MG63 (cell line): ENCODE results near the gene FBXW12. TPM values are rescaled to one million over a fixed set of nuclear protein-coding genes. Genes with fewer than 3 reads are reported as not detected.

Source experiments
- DNase-seq: peaks from one replicate; pipeline ENCODE4 v3.0.0-alpha.2; 2020
- H3K27me3 ChIP-seq: fragments of 250-450 bp; sonication (Bioruptor Pico); 2 replicates; pipeline ENCODE4 v1.5.1; 2020; ENCODE audit warnings: mild to moderate bottlenecking, moderate library complexity
- H3K36me3 ChIP-seq: fragments of 250-450 bp; sonication (Bioruptor Pico); 2 replicates; pipeline ENCODE4 v1.5.1; 2020; ENCODE audit warnings: mild to moderate bottlenecking, moderate library complexity
- H3K4me3 ChIP-seq: fragments of 250-450 bp; sonication (Bioruptor Pico); 2 replicates; pipeline ENCODE4 v1.5.1; 2020; ENCODE audit warnings: mild to moderate bottlenecking, moderate library complexity
- H3K9me3 ChIP-seq: fragments of 250-450 bp; sonication (Bioruptor Pico); 2 replicates; pipeline ENCODE4 v1.5.1; 2020; ENCODE audit warnings: mild to moderate bottlenecking, moderate library complexity
- total RNA-seq: library from RNA; depleted of rRNA; stranded (reverse); fragments of >200 nt; shearing (Covaris generic); gene quantifications from 2 replicates; pipeline ENCODE4 v1.2.3, GENCODE V29; 2014; ENCODE audit warnings: low replicate concordance

Gene FBXW12
- total RNA-seq, 1 experiment from 2014 or later, result not detected

GRCh38 chr3:48425281-48425812 is 53.3 kb downstream of the FBXW12 start:
- Histone ChIP-seq H3K9me3 (no peaks in the 10 kb centered on the region), H3K27me3 (no peaks in the 10 kb centered on the region), H3K4me3 (no peak overlapping the region), H3K36me3 (no peaks in the 10 kb centered on the region)
- no peak for DNase-seq

GRCh38 chr3:48426401-48426909 is 54.4 kb downstream of the FBXW12 start:
- no peaks in the 10 kb centered on the region for H3K36me3 ChIP-seq
- H3K4me3 ChIP-seq, result no peak overlapping the region
- DNase-seq, result no peak
- H3K9me3 ChIP-seq, result no peaks in the 10 kb centered on the region
- H3K27me3 ChIP-seq, result no peaks in the 10 kb centered on the region

GRCh38 chr3:48426944-48427629 is 55.1 kb downstream of the FBXW12 start:
- Histone ChIP-seq H3K9me3 (no peaks in the 10 kb centered on the region), H3K36me3 (no peaks in the 10 kb centered on the region), H3K27me3 (no peaks in the 10 kb centered on the region), H3K4me3 (no peak overlapping the region)
- DNase-seq, result no peak

- Histone ChIP-seq H3K9me3 (no peaks in the 10 kb centered on the region), H3K36me3 (no peaks in the 10 kb centered on the region), H3K4me3 (no peak overlapping the region), H3K27me3 (no peaks in the 10 kb centered on the region)
- no peak for DNase-seq
Measured at GRCh38 chr3:48427630-48427962, 55.6 kb downstream of the FBXW12 start.

- Histone ChIP-seq H3K36me3 (no peaks in the 10 kb centered on the region), H3K4me3 (no peak overlapping the region; the same call in 1 of the 2 replicates), H3K27me3 (no peaks in the 10 kb centered on the region), H3K9me3 (no peaks in the 10 kb centered on the region)
- no peak for DNase-seq
Measured at GRCh38 chr3:48428088-48428571, 56.1 kb downstream of the FBXW12 start.

- Histone ChIP-seq H3K27me3 (no peaks in the 10 kb centered on the region), H3K9me3 (no peaks in the 10 kb centered on the region), H3K36me3 (no peaks in the 10 kb centered on the region; the same call in 1 of the 2 replicates), H3K4me3 (peak overlapping the region; percentile 50)
- DNase-seq, result peak; percentile 27
Measured at GRCh38 chr3:48428572-48429316, 56.7 kb downstream of the FBXW12 start.

- DNase-seq, result peak; percentile 34
- Histone ChIP-seq H3K9me3 (no peaks in the 10 kb centered on the region), H3K27me3 (no peaks in the 10 kb centered on the region), H3K36me3 (no peaks in the 10 kb centered on the region; the same call in 1 of the 2 replicates), H3K4me3 (peak overlapping the region; percentile 50)
Measured at GRCh38 chr3:48429317-48429959, 57.4 kb downstream of the FBXW12 start.

- H3K36me3 ChIP-seq, result no peaks in the 10 kb centered on the region; the same call in 1 of the 2 replicates
- peak within 1 kb of the TSS; percentile 50 for H3K4me3 ChIP-seq
- no peaks in the 10 kb centered on the region for H3K9me3 ChIP-seq
- no peaks in the 10 kb centered on the region for H3K27me3 ChIP-seq
- DNase-seq, result no peak
Measured at GRCh38 chr3:48429960-48430707, 58.1 kb downstream of the FBXW12 start, which contains the start of gene PLXNB1. TSS of gene PLXNB1 (minus strand) at chr3:48430086. CDS start at chr3:48424611, 5,475 bp downstream.

GRCh38 chr3:48430708-48431101 is 58.7 kb downstream of the FBXW12 start:
- Histone ChIP-seq H3K27me3 (no peaks in the 10 kb centered on the region), H3K4me3 (no peak overlapping the region), H3K36me3 (no peaks in the 10 kb centered on the region; the same call in 1 of the 2 replicates), H3K9me3 (no peaks in the 10 kb centered on the region)
- DNase-seq, result no peak

GRCh38 chr3:48431224-48432029 is 59.4 kb downstream of the FBXW12 start:
- H3K9me3 ChIP-seq, result no peaks in the 10 kb centered on the region
- no peaks in the 10 kb centered on the region; the same call in 1 of the 2 replicates for H3K36me3 ChIP-seq
- H3K27me3 ChIP-seq, result no peaks in the 10 kb centered on the region
- DNase-seq, result no peak
- H3K4me3 ChIP-seq, result no peak overlapping the region

GRCh38 chr3:48432411-48433371 is 60.7 kb downstream of the FBXW12 start:
- no peak for DNase-seq
- no peaks in the 10 kb centered on the region for H3K27me3 ChIP-seq
- H3K9me3 ChIP-seq, result no peaks in the 10 kb centered on the region
- H3K36me3 ChIP-seq, result no peaks in the 10 kb centered on the region; the same call in 1 of the 2 replicates
- no peak overlapping the region for H3K4me3 ChIP-seq

GRCh38 chr3:48433472-48434118 is 61.6 kb downstream of the FBXW12 start:
- DNase-seq, result no peak
- Histone ChIP-seq H3K36me3 (no peaks in the 10 kb centered on the region; the same call in 1 of the 2 replicates), H3K9me3 (no peaks in the 10 kb centered on the region), H3K4me3 (no peak overlapping the region), H3K27me3 (no peaks in the 10 kb centered on the region)

- Histone ChIP-seq H3K4me3 (no peak overlapping the region), H3K9me3 (no peaks in the 10 kb centered on the region), H3K36me3 (no peaks in the 10 kb centered on the region; the same call in 1 of the 2 replicates), H3K27me3 (no peaks in the 10 kb centered on the region)
- DNase-seq, result no peak
Measured at GRCh38 chr3:48434591-48435222, 62.7 kb downstream of the FBXW12 start.

GRCh38 chr3:48435223-48435595 is 63.2 kb downstream of the FBXW12 start:
- no peaks in the 10 kb centered on the region for H3K9me3 ChIP-seq

More at GRCh38 chr3:48435223-48435595, 63.2 kb downstream of the FBXW12 start:
- Histone ChIP-seq H3K4me3 (no peak overlapping the region), H3K27me3 (no peaks in the 10 kb centered on the region), H3K36me3 (no peaks in the 10 kb centered on the region; the same call in 1 of the 2 replicates)
- DNase-seq, result no peak
